HEK293 (cell line): ENCODE measurements around the gene SIRT7.
A peak's percentile ranks its signal among the peaks of the same experiment; 100 is the strongest.

Source experiments
- ATF2 ChIP-seq: fragments of 450-650 bp; formaldehyde crosslinking; IDR thresholded peaks from 2 replicates; pipeline ENCODE4 v1.5.1; 2016; ENCODE audit warnings: missing biosample characterization, missing genetic modification characterization, low read depth
- BCL11A ChIP-seq: fragments of 450-650 bp; formaldehyde crosslinking; IDR thresholded peaks from 2 replicates; pipeline ENCODE4 v1.5.1; 2016; ENCODE audit warnings: low read depth, missing biosample characterization, missing genetic modification characterization
- HIC1 ChIP-seq: fragments of 450-650 bp; formaldehyde crosslinking; IDR thresholded peaks from 2 replicates; pipeline ENCODE4 v1.5.1; 2016; ENCODE audit warnings: missing biosample characterization, missing genetic modification characterization
- HOXD13 ChIP-seq: sonication (generic); formaldehyde crosslinking; IDR thresholded peaks from 2 replicates; pipeline ENCODE4 v1.8.0; 2022; ENCODE audit warnings: missing genetic modification reagents, borderline replicate concordance
- INSM2 ChIP-seq: fragments of 450-650 bp; formaldehyde crosslinking; IDR thresholded peaks from 2 replicates; pipeline ENCODE4 v1.5.1; 2016; ENCODE audit warnings: missing biosample characterization, missing genetic modification characterization
- KLF10 ChIP-seq: fragments of 450-650 bp; IDR thresholded peaks from 2 replicates; pipeline ENCODE4 v1.5.1; 2018; ENCODE audit warnings: missing biosample characterization, mild to moderate bottlenecking, missing genetic modification characterization
- PRDM6 ChIP-seq: fragments of 450-650 bp; formaldehyde crosslinking; IDR thresholded peaks from 2 replicates; pipeline ENCODE4 v1.5.1; 2017; ENCODE audit warnings: missing biosample characterization, missing genetic modification characterization
- SCRT2 ChIP-seq: fragments of 450-650 bp; formaldehyde crosslinking; IDR thresholded peaks from 2 replicates; pipeline ENCODE4 v1.5.1; 2016; ENCODE audit warnings: missing biosample characterization, missing genetic modification characterization
- SETDB1 ChIP-seq: IDR thresholded peaks from one replicate; pipeline ENCODE4 v1.6.1; 2017; ENCODE audit warnings: mild to moderate bottlenecking, low read length, moderate library complexity, mixed read lengths; ENCODE audit not compliant: insufficient read length
- SP3 ChIP-seq: fragments of 450-650 bp; formaldehyde crosslinking; IDR thresholded peaks from 2 replicates; pipeline ENCODE4 v1.5.1; 2016; ENCODE audit warnings: missing biosample characterization, missing genetic modification characterization
- WT1 ChIP-seq: fragments of 450-650 bp; formaldehyde crosslinking; IDR thresholded peaks from 2 replicates; pipeline ENCODE4 v1.5.1; 2016; ENCODE audit warnings: missing biosample characterization, missing genetic modification characterization
- ZBTB21 ChIP-seq: fragments of 450-650 bp; formaldehyde crosslinking; IDR thresholded peaks from 2 replicates; pipeline ENCODE4 v1.5.1; 2017; ENCODE audit warnings: missing biosample characterization, missing genetic modification characterization
- ZBTB8A ChIP-seq: fragments of 450-650 bp; formaldehyde crosslinking; IDR thresholded peaks from 2 replicates; pipeline ENCODE4 v1.5.1; 2016; ENCODE audit warnings: missing biosample characterization, missing genetic modification characterization
- ZFP41 ChIP-seq: fragments of 450-650 bp; formaldehyde crosslinking; IDR thresholded peaks from 2 replicates; pipeline ENCODE4 v1.5.1; 2016; ENCODE audit warnings: missing biosample characterization, missing genetic modification characterization, borderline replicate concordance
- ZNF138 ChIP-seq: fragments of 450-650 bp; formaldehyde crosslinking; IDR thresholded peaks from 2 replicates; pipeline ENCODE4 v1.5.1; 2016; ENCODE audit warnings: missing biosample characterization, missing genetic modification characterization, borderline replicate concordance
- ZNF175 ChIP-seq: fragments of 450-650 bp; formaldehyde crosslinking; IDR thresholded peaks from 2 replicates; pipeline ENCODE4 v1.5.1; 2016; ENCODE audit warnings: missing biosample characterization, missing genetic modification characterization
- ZNF2 ChIP-seq: fragments of 450-650 bp; formaldehyde crosslinking; IDR thresholded peaks from 2 replicates; pipeline ENCODE4 v1.5.1; 2016; ENCODE audit warnings: missing biosample characterization, missing genetic modification characterization
- ZNF214 ChIP-seq: fragments of 450-650 bp; formaldehyde crosslinking; IDR thresholded peaks from 2 replicates; pipeline ENCODE4 v1.5.1; 2017; ENCODE audit warnings: missing biosample characterization, mild to moderate bottlenecking, missing genetic modification characterization, borderline replicate concordance
- ZNF23 ChIP-seq: fragments of 450-650 bp; formaldehyde crosslinking; IDR thresholded peaks from 2 replicates; pipeline ENCODE4 v1.5.1; 2016; ENCODE audit warnings: missing biosample characterization, missing genetic modification characterization, borderline replicate concordance
- ZNF24 ChIP-seq: fragments of 450-650 bp; formaldehyde crosslinking; IDR thresholded peaks from 2 replicates; pipeline ENCODE4 v1.5.1; 2016; ENCODE audit warnings: missing biosample characterization, missing genetic modification characterization
- ZNF350 ChIP-seq: fragments of 450-650 bp; formaldehyde crosslinking; IDR thresholded peaks from 2 replicates; pipeline ENCODE4 v1.5.0; 2017; ENCODE audit warnings: missing biosample characterization, mild to moderate bottlenecking, missing genetic modification characterization
- ZNF423 ChIP-seq: fragments of 450-650 bp; formaldehyde crosslinking; IDR thresholded peaks from 2 replicates; pipeline ENCODE4 v1.5.1; 2016; ENCODE audit warnings: missing biosample characterization, missing genetic modification characterization
- ZNF473 ChIP-seq: fragments of 450-650 bp; formaldehyde crosslinking; IDR thresholded peaks from 2 replicates; pipeline ENCODE4 v1.5.1; 2017; ENCODE audit warnings: missing biosample characterization, missing genetic modification characterization
- ZNF513 ChIP-seq: fragments of 450-650 bp; IDR thresholded peaks from 2 replicates; pipeline ENCODE4 v1.5.1; 2018; ENCODE audit warnings: missing biosample characterization, missing genetic modification characterization
- ZNF521 ChIP-seq: fragments of 450-650 bp; formaldehyde crosslinking; IDR thresholded peaks from 2 replicates; pipeline ENCODE4 v1.5.1; 2017; ENCODE audit warnings: missing biosample characterization, mild to moderate bottlenecking, missing genetic modification characterization
- ZNF530 ChIP-seq: fragments of 450-650 bp; formaldehyde crosslinking; IDR thresholded peaks from 2 replicates; pipeline ENCODE4 v1.5.1; 2016; ENCODE audit warnings: low read depth, missing biosample characterization, missing genetic modification characterization
- ZNF549 ChIP-seq: fragments of 450-650 bp; IDR thresholded peaks from 2 replicates; pipeline ENCODE4 v1.5.1; 2018; ENCODE audit warnings: missing biosample characterization, missing genetic modification characterization, mild to moderate bottlenecking, inconsistent platforms, moderate library complexity
- ZNF558 ChIP-seq: fragments of 450-650 bp; formaldehyde crosslinking; IDR thresholded peaks from 2 replicates; pipeline ENCODE4 v1.5.1; 2016; ENCODE audit warnings: missing biosample characterization, missing genetic modification characterization
- ZNF560 ChIP-seq: fragments of 450-650 bp; formaldehyde crosslinking; IDR thresholded peaks from 2 replicates; pipeline ENCODE4 v1.5.1; 2017; ENCODE audit warnings: missing biosample characterization, missing genetic modification characterization, borderline replicate concordance
- ZNF585B ChIP-seq: fragments of 450-650 bp; formaldehyde crosslinking; IDR thresholded peaks from 2 replicates; pipeline ENCODE4 v1.5.1; 2016; ENCODE audit warnings: missing biosample characterization, missing genetic modification characterization
- ZNF704 ChIP-seq: fragments of 450-650 bp; formaldehyde crosslinking; IDR thresholded peaks from 2 replicates; pipeline ENCODE4 v1.5.1; 2016; ENCODE audit warnings: missing biosample characterization, missing genetic modification characterization
- ZSCAN30 ChIP-seq: fragments of 450-650 bp; IDR thresholded peaks from 2 replicates; pipeline ENCODE4 v1.5.1; 2018; ENCODE audit warnings: missing biosample characterization, mild to moderate bottlenecking, missing genetic modification characterization, moderate library complexity

Gene SIRT7

GRCh38 chr17:81911277-81911961 lies 6.6 kb downstream of the SIRT7 start, which contains the start of gene PCYT2 (continued):
- TF ChIP-seq ZNF24 (tag by site-specific recombination) (no peak), ZNF2 (tag by site-specific recombination) (no peak), ZNF23 (no peak), HIC1 (tag by site-specific recombination) (no peak), ZFP41 (tag by site-specific recombination) (no peak), ZNF560 (tag by site-specific recombination) (no peak), BCL11A (tag by site-specific recombination) (no peak), ZBTB21 (tag by site-specific recombination) (no peak), ZNF350 (tag by site-specific recombination) (no peak), ZNF513 (no peak), PRDM6 (tag by site-specific recombination) (no peak), ZNF549 (no peak), SETDB1 (no peak), ZNF423 (tag by site-specific recombination) (no peak), ATF2 (no peak), ZNF585B (tag by site-specific recombination) (no peak), ZNF704 (tag by site-specific recombination) (no peak), ZNF558 (tag by site-specific recombination) (no peak), ZBTB8A (tag by site-specific recombination) (no peak), ZNF473 (no peak), SP3 (tag by site-specific recombination) (peak; percentile 79), ZNF175 (tag by site-specific recombination) (no peak), HOXD13 (CRISPR knock-in tag) (no peak), WT1 (tag by site-specific recombination) (no peak), ZNF530 (tag by site-specific recombination) (no peak), KLF10 (peak; percentile 95), ZNF138 (tag by site-specific recombination) (no peak), ZNF521 (tag by site-specific recombination) (no peak), ZSCAN30 (tag by site-specific recombination) (no peak), INSM2 (tag by site-specific recombination) (no peak), ZNF214 (tag by site-specific recombination) (no peak), SCRT2 (tag by site-specific recombination) (no peak)
